NCI-H2196 treated with DMSO at 0.1 percent for 48 hours (cell line): Measurements from ENCODE around the gene ZNF513.

Experiments
- DNase-seq: peaks from one replicate; lab custom pipeline; 2025; ENCODE audit not compliant: unreplicated experiment; lab: John Stamatoyannopoulos, UW

ZNF513 gene

GRCh38 chr2:27390822-27391679 is 10.5 kb upstream of the ZNF513 start:
- no peak for DNase-seq

GRCh38 chr2:27381577-27382181 is 1.1 kb upstream of the ZNF513 start:
- DNase-seq, result no peak

- peak; percentile 12 for DNase-seq
Measured at GRCh38 chr2:27379836-27380625, 503 bp downstream of the ZNF513 start.

GRCh38 chr2:27379383-27379835 is 1.1 kb downstream of the ZNF513 start:
- no peak for DNase-seq

GRCh38 chr2:27378809-27379290 is 1.7 kb downstream of the ZNF513 start:
- DNase-seq, result no peak

GRCh38 chr2:27378096-27378808 is 2.3 kb downstream of the ZNF513 start:
- DNase-seq, result peak; percentile 13

- DNase-seq, result no peak
Measured at GRCh38 chr2:27377618-27378095, 2.9 kb downstream of the ZNF513 start.

- DNase-seq, result no peak
Measured at GRCh38 chr2:27376866-27377617, 3.5 kb downstream of the ZNF513 start.

- no peak for DNase-seq
Measured at GRCh38 chr2:27376151-27376865, 4.2 kb downstream of the ZNF513 start.

- DNase-seq, result no peak
Measured at GRCh38 chr2:27375513-27376099, 4.9 kb downstream of the ZNF513 start.

- DNase-seq, result no peak
Measured at GRCh38 chr2:27373567-27373966, 7.0 kb downstream of the ZNF513 start.

- no peak for DNase-seq
Measured at GRCh38 chr2:27372937-27373336, 7.6 kb downstream of the ZNF513 start.

GRCh38 chr2:27370816-27371620 is 9.5 kb downstream of the ZNF513 start:
- no peak for DNase-seq

GRCh38 chr2:27370026-27370815 is 10.3 kb downstream of the ZNF513 start, which contains the start of the genes EIF2B4 and SNX17:
TSS of gene EIF2B4 (minus strand) at chr2:27370338. CDS start at chr2:27370314, 24 bp downstream.
TSS of gene SNX17 (plus strand) at chr2:27370616. CDS start at chr2:27370744, 128 bp downstream.
- peak; percentile 95 for DNase-seq

- DNase-seq, result no peak
Measured at GRCh38 chr2:27369471-27370025, 11.0 kb downstream of the ZNF513 start.

GRCh38 chr2:27363933-27364332 is 16.6 kb downstream of the ZNF513 start:
- DNase-seq, result no peak
